ENCODE data around the gene GPS1.

Gene GPS1

GRCh38 chr17:82051776-82052637, at the start of gene GPS1, which contains the start of gene RFNG:
Gene GPS1 (plus strand): TSS chr17:82051898. CDS start chr17:82051932, 34 bp downstream.
Gene RFNG (minus strand): TSS chr17:82051811. CDS start chr17:82051766, 45 bp downstream.
- peak; percentile 75 for DNase-seq (ENCODE audit: low spot score)

- peak; percentile 25 for DNase-seq (ENCODE audit: low spot score)
Observed at GRCh38 chr17:82003411-82004381, 48.0 kb upstream of the GPS1 start.

GRCh38 chr17:82004517-82005455, 46.9 kb upstream of the GPS1 start:
- DNase-seq (ENCODE audit: low spot score) = no peak

GRCh38 chr17:82005701-82006348, 45.9 kb upstream of the GPS1 start:
- DNase-seq (ENCODE audit: low spot score) = no peak

- no peak for DNase-seq (ENCODE audit: low spot score)
Observed at GRCh38 chr17:82006468-82007227, 45.0 kb upstream of the GPS1 start.

- DNase-seq (ENCODE audit: low spot score) = no peak
Observed at GRCh38 chr17:82007228-82007494, 44.5 kb upstream of the GPS1 start.

GRCh38 chr17:82007495-82008257, 44.0 kb upstream of the GPS1 start:
- no peak for DNase-seq (ENCODE audit: low spot score)

- no peak for DNase-seq (ENCODE audit: low spot score)
Observed at GRCh38 chr17:82008258-82008940, 43.3 kb upstream of the GPS1 start.

GRCh38 chr17:82008941-82009405, 42.7 kb upstream of the GPS1 start:
- DNase-seq (ENCODE audit: low spot score) = no peak

- DNase-seq (ENCODE audit: low spot score) = no peak
Observed at GRCh38 chr17:82009413-82009812, 42.3 kb upstream of the GPS1 start.

- no peak for DNase-seq (ENCODE audit: low spot score)
Observed at GRCh38 chr17:82010575-82011525, 40.8 kb upstream of the GPS1 start.

GRCh38 chr17:82011617-82012187, 40.0 kb upstream of the GPS1 start:
- DNase-seq (ENCODE audit: low spot score) = no peak

GRCh38 chr17:82012261-82012639, 39.4 kb upstream of the GPS1 start:
- no peak for DNase-seq (ENCODE audit: low spot score)

GRCh38 chr17:82012640-82013295, 38.9 kb upstream of the GPS1 start:
- DNase-seq (ENCODE audit: low spot score) = no peak

- DNase-seq (ENCODE audit: low spot score) = no peak
Observed at GRCh38 chr17:82013341-82013740, 38.4 kb upstream of the GPS1 start.

- no peak for DNase-seq (ENCODE audit: low spot score)
Observed at GRCh38 chr17:82013772-82014321, 37.9 kb upstream of the GPS1 start.

GRCh38 chr17:82014432-82014831, 37.3 kb upstream of the GPS1 start:
- DNase-seq (ENCODE audit: low spot score) = no peak
